ENCODE data around the gene ANXA6. TPM values are rescaled to one million over a fixed set of nuclear protein-coding genes. Genes with fewer than 3 reads are reported as not detected.

The ANXA6 gene
- total and polyA plus RNA-seq, 2 of the 4 experiments (the other 2 are of a cell fraction): 355 to 610 TPM

- POLR2A ChIA-PET (ENCODE audit: unreplicated experiment): no interaction called here
- H2AFZ ChIP-seq (replicated peaks; ENCODE audit: low read length, poor library complexity): no peak overlapping the region
- H3K79me1 ChIP-seq (ENCODE audit: low read depth in 1 of 2, low read length in 2 of 2): peaks cover 65 to 96% of the 10 kb centered on the region in 2 experiments
- H2AK5ac ChIP-seq (ENCODE audit: low read depth, low read length): peak overlapping the region; percentile 94; the same call in 1 of the 2 replicates
- WGBS, 2 experiments (ENCODE audit: extremely low coverage in 2 of 2, insufficient read length in 1 of 2): 100% methylated on average over 4 of the region's 12 CpGs; no CpG with 5 or more reads in 1 of the 2 experiments
- TF ChIP-seq NFE2L2 (IDR thresholded peaks at IDR 0.05; ENCODE audit: low read depth, low read length) (no peak), FOS (IDR thresholded peaks at IDR 0.05; ENCODE audit: low read depth, low read length) (no peak), RAD21 (IDR thresholded peaks at IDR 0.05; ENCODE audit: low read length) (no peak), RCOR1 (IDR thresholded peaks at IDR 0.05; ENCODE audit: insufficient replicate concordance, low read length) (no peak), USF2 (IDR thresholded peaks at IDR 0.05; ENCODE audit: low read depth, low read length) (no peak), MAZ (IDR thresholded peaks at IDR 0.05; ENCODE audit: borderline replicate concordance, low read depth, low read length) (no peak)
- DNase-seq (no peak), ATAC-seq (ENCODE audit: low read depth) (no peak)
- peaks cover 40% of the 10 kb centered on the region for H3K4me1 ChIP-seq (ENCODE audit: control insufficient read depth, insufficient read depth, low read length)
- CTCF ChIA-PET: interaction anchor here (0.9 to 1.1 kb wide), 2 partner anchors 18 to 55 kb away, joined by 3 to 9 read pairs; no protein-coding TSS in a partner anchor
- dilution Hi-C loops (cut with HindIII; ENCODE audit: low sequenced_read_pairs, unreplicated experiment) (no loop called here), in situ Hi-C loops (cut with MboI; ENCODE audit: low sequenced_read_pairs) (no loop called here), intact Hi-C loops (cut with micrococcal nuclease) (no loop called here)
- H3K4me2 ChIP-seq (ENCODE audit: low read depth, low read length): no peak overlapping the region
- no peaks in the 10 kb centered on the region for H3K27me3 ChIP-seq (ENCODE audit: control insufficient read depth, insufficient read depth, low read length)
- H4K8ac ChIP-seq (ENCODE audit: low read depth in 2 of 2, low read length in 2 of 2): no peak overlapping the region; a peak in 1 of 4 replicates
- peak overlapping the region; percentile 92; the same call in 1 of the 2 replicates for H2BK120ac ChIP-seq (ENCODE audit: low read depth, low read length)
- H3K14ac ChIP-seq (replicated peaks; ENCODE audit: low read depth, low read length): peak overlapping the region; percentile 78; the same call in 1 of the 2 replicates
- no peak overlapping the region; the same call in 2 of the 3 replicates for H2BK15ac ChIP-seq (ENCODE audit: low read depth, low read length)
- H4K20me1 ChIP-seq (ENCODE audit: insufficient read depth, low read length): peaks cover 47% of the 10 kb centered on the region
- no peak overlapping the region for H3K18ac ChIP-seq (ENCODE audit: low read depth, low read length)
- H3K27ac ChIP-seq (ENCODE audit: insufficient read depth, low read length): no peak overlapping the region
- H3K9me3 ChIP-seq (ENCODE audit: control insufficient read depth, insufficient read depth, low read length): no peaks in the 10 kb centered on the region
- no peak overlapping the region for H2BK20ac ChIP-seq (ENCODE audit: low read depth, low read length)
- no peak overlapping the region for H3K23ac ChIP-seq (ENCODE audit: low read depth, low read length)
- H3K9ac ChIP-seq (ENCODE audit: low read depth, low read length): no peak overlapping the region
- H4K5ac ChIP-seq (ENCODE audit: low read depth, low read length): no peak overlapping the region
- H2BK5ac ChIP-seq (ENCODE audit: low read depth, low read length, poor library complexity, severe bottlenecking): no peak overlapping the region
- H4K91ac ChIP-seq (ENCODE audit: insufficient read depth, low read depth, low read length): no peak overlapping the region
- no peak overlapping the region for H3K4me3 ChIP-seq (ENCODE audit: insufficient read depth, low read depth, low read length)
- peak overlapping the region; percentile 92; the same call in 1 of the 2 replicates for H3K4ac ChIP-seq (ENCODE audit: low read depth, low read length)
- no TSS peak for BruUV-seq (replicated peaks)
- H3K9me1 ChIP-seq (ENCODE audit: insufficient read depth, low read length): peaks cover 60% of the 10 kb centered on the region
- H3K36me3 ChIP-seq (ENCODE audit: control insufficient read depth, insufficient read depth, low read length): peaks cover 34% of the 10 kb centered on the region
- no peak overlapping the region for H2AK9ac ChIP-seq (replicated peaks; ENCODE audit: low read depth, low read length, poor library complexity)
- H3K56ac ChIP-seq (ENCODE audit: extremely low read depth, insufficient read depth, low read length): no peak overlapping the region
Measured at GRCh38 chr5:151064916-151065499, 92.6 kb downstream of the ANXA6 start.

Measured in IMR-90 (cell line).